CMK (cell line): ENCODE data around the gene EIF4EBP2.

Source experiments
- DNase-seq: peaks from one replicate; pipeline ENCODE4 v3.0.0-alpha.2; 2010; ENCODE audit warnings: low read depth

Gene EIF4EBP2

GRCh38 chr10:70432561-70433263 lies 28.8 kb downstream of the EIF4EBP2 start:
- DNase-seq = no peak

GRCh38 chr10:70433581-70434280 lies 29.8 kb downstream of the EIF4EBP2 start:
- no peak for DNase-seq

DNA sequence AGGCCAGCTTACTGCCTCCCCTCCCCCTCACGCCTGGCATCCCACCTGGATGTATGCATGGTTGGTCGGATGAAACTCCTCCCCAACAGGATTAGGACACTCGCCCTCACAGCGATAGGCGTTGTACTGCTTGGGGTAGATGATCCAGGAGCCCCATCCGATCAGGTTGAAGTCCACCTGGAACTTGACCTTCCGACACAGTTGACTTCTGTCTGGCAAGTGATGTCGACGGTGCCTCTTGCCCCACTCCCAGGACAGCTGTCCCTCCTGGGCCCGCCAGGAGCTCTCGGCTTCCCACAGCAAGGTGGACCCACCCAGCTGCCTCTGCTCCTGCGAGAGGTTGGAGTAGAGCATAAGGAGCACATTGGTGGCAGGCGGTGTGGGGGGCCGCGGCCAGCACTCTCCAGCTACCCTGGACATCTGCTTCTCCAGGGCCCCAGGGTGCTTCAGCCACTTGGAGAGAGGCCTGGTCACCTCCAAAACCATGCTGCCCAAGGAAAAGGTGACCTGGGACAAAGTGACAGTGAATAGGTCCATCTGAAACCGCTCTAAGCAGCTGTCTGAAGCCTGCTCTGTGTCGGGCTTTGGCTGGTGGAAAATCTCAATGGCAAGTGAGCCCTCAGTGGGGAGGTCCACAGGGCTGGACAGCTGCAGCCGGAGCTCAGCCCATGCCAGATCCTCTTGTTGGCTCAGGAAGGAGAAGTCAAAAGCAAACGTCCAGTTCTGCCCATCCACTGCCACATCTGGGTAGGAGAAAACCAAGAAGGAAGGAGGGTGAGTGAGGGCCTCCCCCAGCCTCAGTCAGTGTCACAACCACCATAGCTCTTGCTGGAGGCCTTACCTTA lies 31.5 kb downstream of the EIF4EBP2 start:
- no peak for DNase-seq

- DNase-seq = no peak
These were observed 33.8 kb downstream of the EIF4EBP2 start for GRCh38 chr10:70437721-70438120.

- no peak for DNase-seq
These were observed 36.6 kb downstream of the EIF4EBP2 start for GRCh38 chr10:70440296-70441160.

GRCh38 chr10:70441161-70441894 lies 37.4 kb downstream of the EIF4EBP2 start, which contains the start of gene NODAL:
TSS of gene NODAL (minus strand) at chr10:70441681. CDS start at chr10:70441667, 14 bp downstream.
- DNase-seq = no peak

- no peak for DNase-seq
These were observed 38.0 kb downstream of the EIF4EBP2 start for GRCh38 chr10:70441895-70442309.

DNA sequence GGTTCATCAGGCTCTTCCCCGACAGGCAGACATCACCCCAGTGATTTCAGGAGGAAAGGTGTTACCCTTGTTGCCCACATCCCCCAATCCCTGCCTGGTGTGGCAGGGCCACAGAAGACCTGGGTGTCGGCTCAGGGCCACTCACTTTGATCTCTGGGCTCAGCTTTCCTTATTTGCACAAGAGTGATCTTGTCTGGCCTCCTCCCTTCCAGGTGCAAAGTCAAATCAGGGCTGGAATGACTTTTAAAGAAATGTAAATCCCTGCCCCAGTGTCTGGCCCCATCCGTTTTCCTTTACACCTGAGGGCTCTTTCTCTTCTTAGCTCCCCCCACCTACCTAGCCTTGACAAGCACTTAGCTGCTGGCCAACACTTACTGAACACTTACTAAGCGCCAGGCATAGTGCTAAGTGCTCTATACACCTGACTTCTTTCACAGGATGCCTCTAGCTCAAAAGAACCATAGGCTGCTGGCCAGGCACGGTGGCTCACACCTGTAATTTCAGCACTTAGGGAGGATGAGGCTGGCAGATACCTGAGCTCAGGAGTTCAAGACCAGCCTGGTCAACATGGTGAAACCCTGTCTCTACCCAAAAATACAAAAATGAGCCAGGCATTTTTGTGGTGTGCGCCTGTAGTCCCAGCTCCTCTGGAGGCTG lies 38.5 kb downstream of the EIF4EBP2 start:
- no peak for DNase-seq

GRCh38 chr10:70444744-70445143 lies 40.8 kb downstream of the EIF4EBP2 start:
- DNase-seq = no peak

DNA sequence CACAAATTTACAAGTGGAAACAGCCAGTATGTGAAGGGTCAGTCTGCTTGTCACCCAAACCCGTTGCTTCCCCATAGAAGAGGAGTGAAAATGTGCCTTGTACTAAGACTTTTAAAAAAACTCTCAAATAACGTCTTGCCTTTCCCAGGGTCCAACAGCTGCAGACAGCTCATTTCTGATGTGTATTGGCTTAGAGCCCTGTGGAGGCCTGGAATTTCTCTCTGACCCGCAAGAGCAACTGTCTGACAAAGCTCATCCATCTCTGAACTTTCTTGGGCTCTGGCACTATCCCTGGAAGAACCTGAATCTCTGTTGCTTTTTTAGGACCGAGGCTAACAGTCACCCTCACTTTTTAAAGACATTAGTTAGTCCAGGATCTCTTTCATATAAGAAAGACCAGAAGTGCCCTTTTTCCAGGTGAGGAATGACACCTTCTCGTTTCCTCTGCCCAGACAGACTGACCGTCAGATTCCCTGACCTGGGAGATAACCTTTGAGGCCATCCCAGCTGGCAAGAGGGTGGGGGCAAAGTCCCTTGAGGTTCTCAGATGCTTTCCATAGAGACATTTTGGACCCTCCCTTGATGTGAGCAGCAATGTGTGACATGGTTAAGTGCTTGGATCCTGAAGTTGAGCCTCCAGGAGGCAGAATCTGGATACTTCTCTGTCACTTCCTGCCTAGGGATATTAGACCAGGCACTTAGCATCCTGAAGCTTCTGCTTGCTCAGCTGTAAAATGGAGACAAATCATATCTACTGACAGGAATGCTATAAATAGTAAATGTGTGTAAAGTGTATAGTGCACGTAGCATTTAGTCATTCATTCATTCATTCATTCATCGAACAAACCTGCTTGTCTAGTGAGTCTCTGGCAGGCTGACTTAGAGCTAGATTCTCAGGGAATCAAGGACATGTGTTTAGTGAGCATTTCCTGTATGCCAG lies 42.0 kb downstream of the EIF4EBP2 start:
- DNase-seq = no peak

DNA sequence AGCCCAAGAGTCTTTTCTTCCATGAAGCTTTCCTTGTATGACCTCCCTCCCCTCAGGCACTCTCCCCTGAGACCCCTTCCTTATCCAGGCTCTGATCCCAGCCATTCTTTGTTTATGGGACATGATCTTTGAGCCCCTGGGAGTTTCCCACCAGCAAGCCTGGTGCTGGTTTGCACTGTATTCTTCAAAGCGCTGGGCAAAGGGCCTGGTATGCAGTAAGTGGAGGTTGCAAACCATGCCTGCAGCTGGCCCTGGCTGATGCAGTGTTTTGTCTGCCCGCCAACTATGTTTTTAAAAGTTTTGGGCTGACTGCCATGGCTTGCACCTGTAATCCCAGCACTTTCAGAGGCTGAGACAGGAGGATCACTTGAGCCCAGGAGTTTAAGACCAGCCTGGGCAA lies 44.3 kb downstream of the EIF4EBP2 start:
- DNase-seq = no peak

DNA sequence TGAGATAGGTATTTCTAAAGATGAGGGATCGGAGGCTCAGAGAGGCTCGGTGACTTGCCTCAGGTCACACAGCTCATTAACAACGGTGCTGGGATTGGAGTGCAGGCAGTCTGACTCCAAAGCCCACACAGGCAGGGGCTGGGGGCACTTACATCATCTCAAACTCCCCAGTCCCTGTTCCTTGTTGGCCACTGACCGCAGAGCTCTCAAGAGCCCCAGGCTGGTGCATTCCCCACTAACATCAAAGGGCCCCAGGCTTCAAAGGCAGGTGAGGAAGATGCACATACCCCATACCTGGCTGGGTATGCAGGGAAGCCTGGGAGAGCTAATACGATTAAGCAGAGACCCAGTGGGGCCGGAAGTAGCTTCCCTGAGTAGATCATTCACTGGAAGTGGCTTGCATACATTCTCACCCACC lies 51.3 kb downstream of the EIF4EBP2 start:
- no peak for DNase-seq

- DNase-seq = no peak
These were observed 52.2 kb downstream of the EIF4EBP2 start for GRCh38 chr10:70456164-70456563.

DNA sequence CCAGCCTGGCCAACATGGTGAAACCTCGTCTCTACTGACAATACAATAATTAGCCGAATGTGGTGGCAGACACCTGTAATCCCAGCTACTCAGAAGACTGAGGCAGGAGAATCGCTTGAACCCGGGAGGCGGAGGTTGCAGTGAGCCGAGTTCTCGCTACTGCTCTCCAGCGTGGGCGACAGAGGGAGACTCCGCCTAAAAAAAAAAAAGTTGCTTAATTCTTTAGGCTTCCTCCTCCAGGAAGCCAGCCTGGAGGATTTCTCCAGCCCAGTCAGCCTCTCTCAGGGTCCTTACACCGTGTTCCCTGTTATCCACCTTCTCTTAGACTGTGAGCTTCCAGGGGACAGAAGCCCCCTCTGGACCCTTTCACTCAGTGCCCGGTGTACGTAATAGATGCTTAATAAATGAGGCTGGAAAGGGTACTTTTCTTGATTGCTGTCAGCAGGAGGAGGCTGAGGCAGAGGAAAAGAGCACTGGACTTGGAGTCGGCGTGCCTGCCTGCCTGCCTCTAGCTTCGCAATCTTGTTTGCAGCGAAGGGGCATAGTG lies 53.9 kb downstream of the EIF4EBP2 start:
- DNase-seq = no peak

DNA sequence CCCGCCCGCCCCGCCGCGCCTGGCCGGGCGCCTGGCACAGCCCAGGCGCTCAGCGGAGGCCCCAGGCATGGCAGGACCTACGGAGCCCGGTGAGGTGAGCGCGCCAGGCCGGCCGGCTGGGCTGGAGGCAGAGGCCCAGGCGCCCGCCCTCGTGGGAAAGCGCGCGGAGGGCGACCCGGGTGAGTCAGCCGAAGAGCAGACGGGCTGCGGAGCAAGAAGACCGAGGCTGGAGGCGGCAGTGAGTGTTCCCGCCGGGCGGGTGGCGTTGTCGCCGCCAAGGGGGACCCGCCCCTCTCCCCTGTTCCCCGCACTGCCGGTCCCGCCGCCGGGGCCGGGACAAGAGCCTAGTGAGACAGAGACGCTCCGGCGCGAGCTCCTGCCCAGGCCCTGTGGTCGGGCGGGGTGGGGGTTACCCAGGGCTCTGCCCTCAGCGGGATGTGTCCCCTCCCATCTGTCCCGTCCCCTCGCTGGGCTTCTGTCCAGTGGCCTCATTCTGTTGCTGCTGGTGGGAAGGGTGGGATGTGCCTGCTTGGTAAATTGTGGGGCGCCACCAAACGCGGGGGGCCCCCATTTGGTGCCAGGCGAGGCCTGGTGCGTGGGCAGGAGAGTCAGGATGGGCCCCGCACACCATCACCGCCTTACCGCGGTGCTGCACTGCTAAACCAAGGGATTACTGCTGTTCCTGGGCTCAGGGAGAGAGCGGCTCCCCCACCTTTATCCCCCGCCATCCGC lies 54.5 kb downstream of the EIF4EBP2 start:
- no peak for DNase-seq

DNA sequence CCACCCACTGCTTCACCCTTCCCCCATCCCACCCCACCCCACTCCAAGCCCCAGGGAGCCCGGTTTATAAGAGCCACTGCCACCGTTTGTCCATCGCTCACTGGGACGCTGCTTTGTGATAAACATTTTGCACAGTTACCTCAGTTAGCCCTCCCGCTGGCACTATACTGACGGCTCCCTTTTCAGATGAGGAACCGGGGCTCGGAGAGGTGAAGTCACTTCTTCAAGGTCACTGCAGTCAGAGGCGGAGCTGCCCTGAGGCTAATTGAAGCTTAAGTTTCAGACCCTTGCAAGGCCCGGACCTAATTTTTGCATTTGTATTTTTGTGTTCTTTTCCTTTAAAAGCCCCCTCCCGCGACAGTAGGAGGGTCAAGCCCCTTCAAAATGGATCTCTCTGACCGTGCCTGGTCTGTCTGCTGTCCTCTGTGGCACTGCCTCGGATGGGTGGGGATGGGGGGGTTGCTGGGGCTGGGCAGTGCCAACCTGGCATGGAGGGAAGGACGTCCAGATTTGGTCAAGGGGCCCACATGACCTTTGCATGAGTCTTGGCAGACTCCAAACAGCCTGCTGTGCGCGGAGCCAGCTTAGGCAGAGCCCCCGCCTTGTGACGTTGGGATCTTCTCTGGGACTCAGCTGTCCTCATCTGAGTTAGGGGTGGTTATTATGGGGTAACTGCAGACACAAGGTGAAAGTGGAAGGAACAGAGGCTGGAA lies 55.3 kb downstream of the EIF4EBP2 start:
- no peak for DNase-seq

- no peak for DNase-seq
These were observed 56.0 kb downstream of the EIF4EBP2 start for GRCh38 chr10:70459774-70460490.
